Lung (tissue), 12 donors: ENCODE data around the gene C1RL. TPM values are rescaled to one million over a fixed set of nuclear protein-coding genes. Genes with fewer than 3 reads are reported as not detected.

Experiments used
- ATAC-seq: fragments of 200-7000 bp; cut with Tn5 transposase; one replicate; pipeline ENCODE4 v1.9.1; 2020; ENCODE audit warnings: moderate number of reproducible peaks; ENCODE audit not compliant: insufficient read depth, low FRiP score
- DNase-seq, 3 donors: peaks; one replicate each; pipeline ENCODE4 v3.0.0-alpha.2; 2013 to 2017
- H3K27ac ChIP-seq, 2 donors: one replicate each; pipeline ENCODE4 v1.5.1; 2013; ENCODE audit warnings: mild to moderate bottlenecking in 2 of 2, moderate library complexity in 2 of 2, control low read depth in 1 of 2, inconsistent platforms in 1 of 2, low read depth in 1 of 2, low read length in 1 of 2
- H3K27me3 ChIP-seq, 3 donors: one replicate each; pipeline ENCODE4 v1.5.1; 2013; ENCODE audit warnings: low read length in 2 of 3; ENCODE audit not compliant: control insufficient read depth in 3 of 3, insufficient read depth in 3 of 3
- H3K36me3 ChIP-seq, 4 donors: one replicate each; pipeline ENCODE4 v1.5.1; 2013; ENCODE audit warnings: low read length in 4 of 4, mild to moderate bottlenecking in 1 of 4, moderate library complexity in 1 of 4; ENCODE audit not compliant: control insufficient read depth in 4 of 4, insufficient read depth in 4 of 4
- H3K4me1 ChIP-seq, 5 donors: one replicate each; pipeline ENCODE4 v1.5.1; 2013; ENCODE audit warnings: low read length in 5 of 5, mild to moderate bottlenecking in 2 of 5, moderate library complexity in 1 of 5; ENCODE audit not compliant: control insufficient read depth in 5 of 5, insufficient read depth in 5 of 5
- H3K4me3 ChIP-seq: one replicate; pipeline ENCODE4 v1.5.1; 2013; ENCODE audit warnings: mild to moderate bottlenecking, control low read depth, moderate library complexity
- H3K9ac ChIP-seq, 2 donors: one replicate each; pipeline ENCODE4 v1.5.1; 2013; ENCODE audit warnings: low read length in 2 of 2, control low read depth in 1 of 2; ENCODE audit not compliant: insufficient read depth in 1 of 2
- H3K9me3 ChIP-seq, 4 donors: one replicate each; pipeline ENCODE4 v1.5.1; 2013; ENCODE audit warnings: low read length in 3 of 4, mild to moderate bottlenecking in 1 of 4, moderate library complexity in 1 of 4; ENCODE audit not compliant: control insufficient read depth in 4 of 4, insufficient read depth in 3 of 4
- CTCF ChIP-seq: IDR thresholded peaks from 2 replicates; pipeline ENCODE4 v1.5.1; 2012; ENCODE audit warnings: mild to moderate bottlenecking; ENCODE audit errors: control extremely low read depth, extremely low read depth
- WGBS, 2 donors: extraction: QIAGEN DNeasy Blood & Tissue Kit; methylation state at CpG; one replicate each; pipeline ENCODE4 v1.1.7; 2013; 5-methylcytosine and 5-hydroxymethylcytosine counted together
- polyA plus RNA-seq, 2 donors: library from polyadenylated mRNA; stranded (reverse); fragments of 200-250 nt; gene quantifications; one replicate each; pipeline ENCODE4 v1.2.1, GENCODE V29; 2013
- total RNA-seq, 2 donors: library from RNA; depleted of rRNA in 1 of 2; stranded (reverse); fragments of >200 nt in 1 of 2; gene quantifications; one replicate each; pipeline ENCODE4 v1.2.1, GENCODE V29; 2014 to 2021
- donor health status: control.
- donor health status: control.
- donor health status: Bipolar disorder and iron deficiency.
- donor health status: healthy.
- donor health status: DM: yes; HTN: yes; CAD: no.

Gene C1RL
- total and polyA plus RNA-seq, 4 donors: 60.5 to 116 (median 86.5) TPM

GRCh38 chr12:7103837-7104584 lies 5.0 kb downstream of the C1RL start:
- H3K9ac ChIP-seq: no peak overlapping the region
- H3K27ac ChIP-seq: no peak overlapping the region
- 94 to 96% methylated on average over 14 of the region's 14 CpGs for WGBS, 2 donors
- ATAC-seq: no peak
- H3K36me3 ChIP-seq: peaks cover 0 to 19% (median 8%) of the 10 kb centered on the region in 4 donors
- H3K4me1 ChIP-seq: peaks cover 0 to 4% (median 0%) of the 10 kb centered on the region in 5 donors
- no peaks in the 10 kb centered on the region for H3K27me3 ChIP-seq
- no peaks in the 10 kb centered on the region for H3K9me3 ChIP-seq
- no peak overlapping the region for H3K4me3 ChIP-seq
- DNase-seq: no peak
- no peak for TF ChIP-seq CTCF

GRCh38 chr12:7102582-7102981 lies 6.4 kb downstream of the C1RL start:
- Histone ChIP-seq H3K9ac (no peak overlapping the region), H3K36me3 (peaks cover 0 to 21% (median 13%) of the 10 kb centered on the region in 4 donors), H3K4me3 (no peak overlapping the region), H3K27me3 (no peaks in the 10 kb centered on the region), H3K4me1 (peaks cover 0 to under 1% (median 0%) of the 10 kb centered on the region in 5 donors), H3K9me3 (no peaks in the 10 kb centered on the region), H3K27ac (no peak overlapping the region)
- ATAC-seq: no peak
- TF ChIP-seq CTCF: no peak
- WGBS, 2 donors: 50 to 73% methylated on average over 3 of the region's 3 CpGs
- DNase-seq: no peak

DNA sequence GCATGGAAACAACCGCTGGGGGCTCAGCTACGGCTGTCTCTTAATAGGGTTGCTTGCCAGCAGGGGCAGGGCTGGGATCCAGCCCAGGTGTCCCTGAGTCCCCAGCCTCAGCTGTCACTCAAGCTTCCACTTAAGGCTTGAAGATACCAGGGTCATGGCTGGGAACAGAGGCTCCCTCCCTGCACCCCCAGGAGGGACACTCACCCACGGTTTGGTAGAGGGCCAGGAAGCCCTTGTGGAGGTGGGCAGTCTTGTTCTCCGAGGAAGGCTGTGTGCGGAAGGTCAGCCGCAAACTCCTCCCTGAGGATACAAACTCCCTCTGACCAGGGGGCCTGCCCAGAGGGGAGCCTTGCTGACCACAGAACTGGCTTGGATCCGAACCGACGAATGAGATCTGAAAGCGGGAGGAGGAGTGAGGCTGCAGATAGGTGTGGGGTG lies 7.3 kb downstream of the C1RL start:
- Histone ChIP-seq H3K9me3 (no peaks in the 10 kb centered on the region), H3K36me3 (peaks cover 0 to 21% (median 13%) of the 10 kb centered on the region in 4 donors), H3K27ac (no peak overlapping the region), H3K9ac (no peak overlapping the region), H3K27me3 (no peaks in the 10 kb centered on the region), H3K4me3 (no peak overlapping the region), H3K4me1 (no peaks in the 10 kb centered on the region)
- no peak for ATAC-seq
- TF ChIP-seq CTCF: no peak
- WGBS, 2 donors: 85 to 88% methylated on average over 10 of the region's 10 CpGs
- no peak for DNase-seq
